Sigmoid colon (tissue), 4 donors: ENCODE measurements around the gene DENND1C.

ENCODE experiments used
- CTCF ChIP-seq, 4 experiments: fragments of 450-650 bp in 3 of 4; fragments of 200-600 bp in 1 of 4; IDR thresholded peaks; one replicate each; pipeline ENCODE4 v1.5.1; 2016 to 2019; ENCODE audit warnings: antibody characterized with exemption in 4 of 4, mild to moderate bottlenecking in 3 of 4, moderate library complexity in 2 of 4
- EP300 ChIP-seq, 4 donors: sonication (generic); formaldehyde crosslinking; IDR thresholded peaks; one replicate each; pipeline ENCODE4 v1.6.1; 2017; ENCODE audit warnings: antibody characterized with exemption in 4 of 4
- POLR2A ChIP-seq, 2 donors: fragments of 450-650 bp; IDR thresholded peaks; one replicate each; pipeline ENCODE4 v1.6.1; 2016; ENCODE audit warnings: antibody characterized with exemption in 2 of 2, mild to moderate bottlenecking in 2 of 2, moderate library complexity in 2 of 2
- POLR2AphosphoS5 ChIP-seq, 4 donors: sonication (generic); formaldehyde crosslinking; IDR thresholded peaks; one replicate each; pipeline ENCODE4 v1.6.1; 2017; ENCODE audit warnings: antibody characterized with exemption in 4 of 4

GRCh38 chr19:6514089-6514488, 32.5 kb upstream of the DENND1C start:
- TF ChIP-seq CTCF (IDR thresholded peaks at IDR 0.05) (no peak), POLR2A (IDR thresholded peaks at IDR 0.05) (no peak), EP300 (IDR thresholded peaks at IDR 0.05) (no peak), POLR2AphosphoS5 (IDR thresholded peaks at IDR 0.05) (no peak)
